K562 (cell line): ENCODE results near the gene PCNX3. TPM values are rescaled to one million over a fixed set of nuclear protein-coding genes. Genes with fewer than 3 reads are reported as not detected.

Source experiments
- ATAC-seq: fragments of 200-7000 bp; cut with Tn5 transposase; 3 replicates; pipeline ENCODE4 v1.9.1; 2020; ENCODE audit warnings: moderate library complexity
- BruUV-seq: library from RNA; stranded (reverse); fragments of 400-500 nt; replicated peaks from 2 replicates; lab custom pipeline; 2021; lab: Mats Ljungman, UMichigan
- CTCF ChIA-PET: fragments of 300-600 bp; formaldehyde crosslinking; extraction: SDS; loops from one replicate; lab custom pipeline; 2021; ENCODE audit warnings: low intra/inter-chr PET ratio; lab: Yijun Ruan, JAX
- POLR2A ChIA-PET: fragments of 300-600, 350-650 bp; sonication (Branson Sonifier 250); formaldehyde crosslinking; extraction: SDS; loops from one replicate; lab custom pipeline; 2021; ENCODE audit warnings: antibody characterized with exemption, inconsistent platforms; lab: Yijun Ruan, JAX
- DNase-seq, 4 experiments: peaks; one replicate each; pipeline versions ENCODE4 v3.0.0 to v3.0.0-alpha.2; 2011 to 2018; ENCODE audit warnings: low spot score in 3 of 4, mixed read lengths in 3 of 4; ENCODE audit errors: extremely low read depth in 1 of 4
- FAIRE-seq: peaks from 2 replicates; lab custom pipeline; 2011; peaks lifted over from hg19 to GRCh38; lab: Jason Lieb, UNC
- H2AFZ ChIP-seq: 2 replicates; pipeline ENCODE4 v1.6.0; 2011; ENCODE audit warnings: low read depth, low read length, control low read depth, inconsistent platforms
- H3K27ac ChIP-seq: fragments of 200-600 bp; 3 replicates; pipeline ENCODE4 v1.8.0; 2011; ENCODE audit warnings: low read depth, mild to moderate bottlenecking, control low read depth, inconsistent platforms, low read length, moderate library complexity, mixed read lengths; ENCODE audit errors: extremely low read depth
- H3K27me3 ChIP-seq, 2 experiments: fragments of 300-600 bp in 1 of 2; 2 replicates in 1 of 2; 3 replicates in 1 of 2; pipeline versions ENCODE4 v1.6.0 to v1.8.0; 2011; ENCODE audit warnings: inconsistent platforms in 2 of 2, low read length in 2 of 2, mild to moderate bottlenecking in 1 of 2, mixed read lengths in 1 of 2, moderate library complexity in 1 of 2; ENCODE audit not compliant: control insufficient read depth in 2 of 2, insufficient read depth in 2 of 2
- H3K36me3 ChIP-seq: fragments of 300-600 bp; 3 replicates; pipeline ENCODE4 v1.8.0; 2011; ENCODE audit warnings: mild to moderate bottlenecking, low read length, inconsistent platforms; ENCODE audit not compliant: control insufficient read depth, insufficient read depth
- H3K4me1 ChIP-seq, 2 experiments: fragments of 200-600 bp in 1 of 2; replicated peaks in 1 of 2; 2 replicates in 1 of 2; 3 replicates in 1 of 2; pipeline versions ENCODE4 v1.5.1 to v1.8.0; 2011; ENCODE audit warnings: inconsistent platforms in 2 of 2, low read length in 2 of 2, mild to moderate bottlenecking in 1 of 2, mixed read lengths in 1 of 2, moderate library complexity in 1 of 2; ENCODE audit not compliant: control insufficient read depth in 2 of 2, insufficient read depth in 2 of 2
- H3K4me2 ChIP-seq: 2 replicates; pipeline ENCODE4 v1.6.1; 2011; ENCODE audit warnings: low read length, control low read depth, inconsistent platforms, mixed read lengths; ENCODE audit not compliant: insufficient read depth
- H3K4me3 ChIP-seq: fragments of 200-600 bp; sonication (generic), shearing (Covaris generic); 2 replicates; pipeline ENCODE4 v1.5.1; 2016; ENCODE audit warnings: control low read depth, inconsistent platforms
- H3K79me2 ChIP-seq: fragments of 200-600 bp; 3 replicates; pipeline ENCODE4 v1.8.0; 2011; ENCODE audit warnings: low read length, inconsistent platforms; ENCODE audit not compliant: control insufficient read depth, insufficient read depth
- H3K9ac ChIP-seq, 2 experiments: 2 replicates each; pipeline versions ENCODE4 v1.6.0 to v1.6.1; 2011; ENCODE audit warnings: low read depth in 2 of 2, low read length in 2 of 2, control low read depth in 1 of 2, inconsistent platforms in 1 of 2, mild to moderate bottlenecking in 1 of 2, mixed read lengths in 1 of 2; ENCODE audit not compliant: insufficient read depth in 1 of 2
- H3K9me1 ChIP-seq: one replicate; pipeline ENCODE4 v1.6.0; 2011; ENCODE audit warnings: inconsistent platforms, mild to moderate bottlenecking, low read length, moderate library complexity; ENCODE audit not compliant: control insufficient read depth, insufficient read depth
- H3K9me3 ChIP-seq: replicated peaks from 2 replicates; pipeline ENCODE4 v1.5.1; 2011; ENCODE audit warnings: low read depth, low read length, inconsistent platforms; ENCODE audit not compliant: control insufficient read depth, insufficient read depth
- H4K20me1 ChIP-seq: replicated peaks from 2 replicates; pipeline ENCODE4 v1.6.1; 2011; ENCODE audit warnings: low read length, inconsistent platforms, mixed read lengths; ENCODE audit not compliant: control insufficient read depth, insufficient read depth
- CHD2 ChIP-seq: IDR thresholded peaks from 2 replicates; pipeline ENCODE4 v1.6.1; 2011; ENCODE audit warnings: low read depth, low read length
- CREB1 ChIP-seq, 2 experiments: sonication (generic) in 1 of 2; formaldehyde crosslinking in 1 of 2; IDR thresholded peaks; 2 replicates each; pipeline versions ENCODE4 v1.6.1 to v1.8.0; 2012 to 2022; ENCODE audit warnings: inconsistent platforms in 1 of 2, mild to moderate bottlenecking in 1 of 2, missing genetic modification reagents in 1 of 2, moderate library complexity in 1 of 2
- HLTF ChIP-seq: fragments of 450-650 bp; IDR thresholded peaks from 2 replicates; pipeline ENCODE4 v1.6.1; 2016
- HNRNPH1 ChIP-seq: fragments of 200-400 bp; formaldehyde crosslinking; optimal IDR thresholded peaks from 2 replicates; pipeline ENCODE3; 2017; ENCODE audit warnings: low read depth, mild to moderate bottlenecking, low read length, moderate library complexity
- MEF2D ChIP-seq: conservative IDR thresholded peaks from 2 replicates; pipeline ENCODE4 v1.6.1; 2016; ENCODE audit warnings: low read depth, missing genetic modification characterization, missing compliant biosample characterization
- NCOA4 ChIP-seq: fragments of 450-650 bp; IDR thresholded peaks from 2 replicates; pipeline ENCODE4 v1.6.1; 2018; ENCODE audit warnings: mild to moderate bottlenecking; ENCODE audit not compliant: partially characterized antibody
- PHF21A ChIP-seq: fragments of 450-650 bp; IDR thresholded peaks from 2 replicates; pipeline ENCODE4 v1.6.1; 2017; ENCODE audit warnings: low read depth, borderline replicate concordance
- PYGO2 ChIP-seq: fragments of 450-650 bp; IDR thresholded peaks from 2 replicates; pipeline ENCODE4 v1.6.1; 2016; ENCODE audit warnings: mild to moderate bottlenecking, missing genetic modification characterization, moderate library complexity, missing compliant biosample characterization
- RAD21 ChIP-seq, 2 experiments: fragments of 250-450 bp in 1 of 2; fragments of 450-650 bp in 1 of 2; sonication (Bioruptor Pico) in 1 of 2; formaldehyde crosslinking in 1 of 2; IDR thresholded peaks in 1 of 2; conservative IDR thresholded peaks in 1 of 2; 2 replicates each; pipeline versions ENCODE4 v1.4.0 to v1.8.0; 2020 to 2022; ENCODE audit warnings: mild to moderate bottlenecking in 2 of 2, moderate library complexity in 1 of 2
- RBBP5 ChIP-seq: fragments of 200-600 bp; sonication (generic); IDR thresholded peaks from 2 replicates; pipeline ENCODE4 v1.6.1; 2012; ENCODE audit warnings: borderline replicate concordance, mild to moderate bottlenecking, low read length, control low read depth, inconsistent platforms; ENCODE audit not compliant: insufficient read depth, poor library complexity, severe bottlenecking
- RBFOX2 ChIP-seq: fragments of 200-400 bp; formaldehyde crosslinking; IDR thresholded peaks from 2 replicates; pipeline ENCODE4 v1.6.1; 2017; ENCODE audit warnings: low read depth, mild to moderate bottlenecking, low read length, moderate library complexity
- ZEB2 ChIP-seq: fragments of 450-650 bp; IDR thresholded peaks from 2 replicates; pipeline ENCODE4 v1.6.1; 2016
- ZNF121 ChIP-seq: sonication (generic); formaldehyde crosslinking; conservative IDR thresholded peaks from 2 replicates; pipeline ENCODE4 v1.8.0; 2022; ENCODE audit warnings: missing genetic modification reagents
- ZNF124 ChIP-seq: sonication (generic); formaldehyde crosslinking; IDR thresholded peaks from 2 replicates; pipeline ENCODE4 v1.8.1; 2022; ENCODE audit warnings: missing genetic modification reagents
- ZNF707 ChIP-seq: fragments of 250-450 bp; sonication (Bioruptor Pico); conservative IDR thresholded peaks from 2 replicates; pipeline ENCODE4 v1.8.0; 2022; ENCODE audit warnings: inconsistent platforms, mild to moderate bottlenecking, moderate library complexity
- WGBS: fragments of 100-300 bp; shearing (Covaris generic); methylation state at CpG from one replicate; pipeline ENCODE4 v1.1.6; 2016; ENCODE audit warnings: low coverage, mixed read lengths; ENCODE audit not compliant: insufficient coverage; ENCODE audit errors: missing lambda C conversion rate; 5-methylcytosine and 5-hydroxymethylcytosine counted together
- in situ Hi-C: fragments of 300-500 bp; cut with MboI; formaldehyde crosslinking; loops from 4 replicates; pipeline ENCODE4 v1.15.0; 2018; ENCODE audit warnings: inconsistent platforms, mixed read lengths
- intact Hi-C: fragments of 100-400 bp; cut with micrococcal nuclease; formaldehyde crosslinking; loops from 2 replicates; pipeline ENCODE4 v1.14.2; 2022
- polyA plus RNA-seq, 8 experiments: library from polyadenylated mRNA; depleted of rRNA in 4 of 8; stranded (reverse) in 5 of 8; unstranded in 3 of 8; fragments of >200 nt; fragmentation: Nextera tagmentation in 2 of 8; fragmentation: Illumina TruSeq in 1 of 8; extraction: Ambion mirVana in 2 of 8; extraction: Trizol in 1 of 8; gene quantifications; 2 replicates each; pipeline versions ENCODE4 v1.2.1 to v1.2.3, GENCODE V29; 2011 to 2014; ENCODE audit warnings: inconsistent platforms in 1 of 8, missing spikeins in 1 of 8
- total RNA-seq, 7 experiments: library from RNA; depleted of rRNA in 6 of 7; stranded (reverse); fragments of >200 nt in 6 of 7; fragmentation: Illumina TruSeq in 2 of 7; extraction: Trizol in 2 of 7; gene quantifications; 2 replicates each; pipeline versions ENCODE4 v1.2.1 to v1.2.3, GENCODE V29; 2011 to 2021; ENCODE audit warnings: low replicate concordance in 1 of 7
- TF ChIP-seq, protein P1 (sequence below): sonication (generic); formaldehyde crosslinking; IDR thresholded peaks from 2 replicates; pipeline ENCODE4 v1.8.0; 2023; ENCODE audit warnings: mild to moderate bottlenecking, missing genetic modification reagents
- TF ChIP-seq, protein P2 (sequence below): fragments of 200-800 bp; sonication (Bioruptor generic); IDR thresholded peaks from 2 replicates; pipeline ENCODE4 v1.6.1; 2017; ENCODE audit warnings: missing genetic modification characterization, missing compliant biosample characterization

Gene PCNX3
- total and polyA plus RNA-seq, 9 of the 15 experiments (the other 6 are each of a cell fraction or from before 2014, with no cell fraction given): 0.11 to 47.8 (median 12.8) TPM

DNA sequence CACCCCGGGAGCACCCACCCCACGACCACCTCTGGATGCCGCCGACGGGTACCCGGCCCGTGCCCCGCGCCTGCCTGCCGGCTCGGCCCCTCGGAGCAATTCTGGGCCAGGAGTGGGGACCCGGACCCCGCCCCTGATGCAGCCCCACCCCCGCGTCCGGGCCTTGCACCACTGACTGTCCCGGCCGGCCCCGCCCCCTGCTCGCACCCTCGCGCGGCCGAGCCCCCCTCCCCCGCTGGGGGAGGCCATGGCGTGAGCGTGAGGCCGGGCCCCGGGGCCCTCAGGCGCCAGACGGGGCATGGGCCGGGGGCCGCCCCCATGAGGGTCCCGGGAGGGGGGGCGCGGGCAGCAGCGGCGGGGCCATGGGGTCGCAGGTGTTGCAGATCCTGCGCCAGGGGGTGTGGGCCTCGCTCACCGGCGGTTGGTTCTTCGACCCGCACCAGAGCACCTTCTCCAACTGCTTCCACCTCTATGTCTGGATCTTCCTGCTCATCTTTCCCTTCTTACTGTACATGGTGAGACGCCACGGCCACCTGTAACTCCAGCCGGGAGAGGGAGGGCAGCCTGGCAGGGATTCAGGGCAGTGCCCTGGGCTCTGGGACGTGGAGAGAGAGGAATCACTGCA, 486 bp downstream of the PCNX3 start:
- Histone ChIP-seq H3K4me3 (peak overlapping the region; percentile 94), H3K79me2 (peaks cover 64% of the 10 kb centered on the region), H3K27me3 (no peaks in the 10 kb centered on the region), H3K4me1 (peaks cover 28 to 76% of the 10 kb centered on the region in 2 experiments), H3K9me1 (no peaks in the 10 kb centered on the region), H3K9me3 (no peaks in the 10 kb centered on the region), H3K36me3 (peaks cover 53% of the 10 kb centered on the region; the same call in 2 of the 3 replicates), H4K20me1 (no peaks in the 10 kb centered on the region; the same call in 1 of the 2 replicates), H3K27ac (peak overlapping the region; percentile 74), H2AFZ (peak overlapping the region; percentile 72; the same call in 1 of the 2 replicates), H3K9ac (peak overlapping the region; percentile 85 to 97), H3K4me2 (peak overlapping the region; percentile 90)
- under 1% methylated on average over 18 of the region's 50 CpGs for WGBS
- CTCF ChIA-PET: no interaction called here
- in situ Hi-C loops: no loop called here
- intact Hi-C loops: loop anchor here (2.0 kb wide), 1 partner anchor 21 kb away; no protein-coding TSS in a partner anchor
- ATAC-seq (peak; percentile 42), DNase-seq (peak; percentile 81 to 97 (median 93)), FAIRE-seq (no peak)
- no TSS peak for BruUV-seq
- POLR2A ChIA-PET: interaction anchor here (0.5 to 2.0 kb wide), 12 partner anchors 10 to 275 kb away, joined by 3 to 18 read pairs (median 6); partner anchors contain the start of genes KCNK7 and MALAT1
- TF ChIP-seq, protein P1, sequence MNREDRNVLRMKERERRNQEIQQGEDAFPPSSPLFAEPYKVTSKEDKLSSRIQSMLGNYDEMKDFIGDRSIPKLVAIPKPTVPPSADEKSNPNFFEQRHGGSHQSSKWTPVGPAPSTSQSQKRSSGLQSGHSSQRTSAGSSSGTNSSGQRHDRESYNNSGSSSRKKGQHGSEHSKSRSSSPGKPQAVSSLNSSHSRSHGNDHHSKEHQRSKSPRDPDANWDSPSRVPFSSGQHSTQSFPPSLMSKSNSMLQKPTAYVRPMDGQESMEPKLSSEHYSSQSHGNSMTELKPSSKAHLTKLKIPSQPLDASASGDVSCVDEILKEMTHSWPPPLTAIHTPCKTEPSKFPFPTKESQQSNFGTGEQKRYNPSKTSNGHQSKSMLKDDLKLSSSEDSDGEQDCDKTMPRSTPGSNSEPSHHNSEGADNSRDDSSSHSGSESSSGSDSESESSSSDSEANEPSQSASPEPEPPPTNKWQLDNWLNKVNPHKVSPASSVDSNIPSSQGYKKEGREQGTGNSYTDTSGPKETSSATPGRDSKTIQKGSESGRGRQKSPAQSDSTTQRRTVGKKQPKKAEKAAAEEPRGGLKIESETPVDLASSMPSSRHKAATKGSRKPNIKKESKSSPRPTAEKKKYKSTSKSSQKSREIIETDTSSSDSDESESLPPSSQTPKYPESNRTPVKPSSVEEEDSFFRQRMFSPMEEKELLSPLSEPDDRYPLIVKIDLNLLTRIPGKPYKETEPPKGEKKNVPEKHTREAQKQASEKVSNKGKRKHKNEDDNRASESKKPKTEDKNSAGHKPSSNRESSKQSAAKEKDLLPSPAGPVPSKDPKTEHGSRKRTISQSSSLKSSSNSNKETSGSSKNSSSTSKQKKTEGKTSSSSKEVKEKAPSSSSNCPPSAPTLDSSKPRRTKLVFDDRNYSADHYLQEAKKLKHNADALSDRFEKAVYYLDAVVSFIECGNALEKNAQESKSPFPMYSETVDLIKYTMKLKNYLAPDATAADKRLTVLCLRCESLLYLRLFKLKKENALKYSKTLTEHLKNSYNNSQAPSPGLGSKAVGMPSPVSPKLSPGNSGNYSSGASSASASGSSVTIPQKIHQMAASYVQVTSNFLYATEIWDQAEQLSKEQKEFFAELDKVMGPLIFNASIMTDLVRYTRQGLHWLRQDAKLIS: no peak
- no peak for TF ChIP-seq PYGO2
- no peak for TF ChIP-seq HNRNPH1
- no peak for TF ChIP-seq RAD21 (CRISPR knock-in tag; conservative IDR thresholded peaks at IDR 0.05 in 1 of 2, IDR thresholded peaks at IDR 0.05 in 1 of 2)
- peak; percentile 22 for TF ChIP-seq RBFOX2
- TF ChIP-seq MEF2D (tag): no peak
- TF ChIP-seq HLTF: no peak
- no peak for TF ChIP-seq NCOA4
- no peak for TF ChIP-seq ZNF124 (CRISPR knock-in tag)
- no peak for TF ChIP-seq ZNF707 (CRISPR knock-in tag)
- no peak for TF ChIP-seq ZEB2
- TF ChIP-seq PHF21A: no peak
- TF ChIP-seq, protein P2, sequence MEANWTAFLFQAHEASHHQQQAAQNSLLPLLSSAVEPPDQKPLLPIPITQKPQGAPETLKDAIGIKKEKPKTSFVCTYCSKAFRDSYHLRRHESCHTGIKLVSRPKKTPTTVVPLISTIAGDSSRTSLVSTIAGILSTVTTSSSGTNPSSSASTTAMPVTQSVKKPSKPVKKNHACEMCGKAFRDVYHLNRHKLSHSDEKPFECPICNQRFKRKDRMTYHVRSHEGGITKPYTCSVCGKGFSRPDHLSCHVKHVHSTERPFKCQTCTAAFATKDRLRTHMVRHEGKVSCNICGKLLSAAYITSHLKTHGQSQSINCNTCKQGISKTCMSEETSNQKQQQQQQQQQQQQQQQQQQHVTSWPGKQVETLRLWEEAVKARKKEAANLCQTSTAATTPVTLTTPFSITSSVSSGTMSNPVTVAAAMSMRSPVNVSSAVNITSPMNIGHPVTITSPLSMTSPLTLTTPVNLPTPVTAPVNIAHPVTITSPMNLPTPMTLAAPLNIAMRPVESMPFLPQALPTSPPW (CRISPR knock-in tag): peak; percentile 82
- no peak for TF ChIP-seq CHD2
- no peak for TF ChIP-seq RBBP5
- no peak for TF ChIP-seq ZNF121 (CRISPR knock-in tag)
- no peak for TF ChIP-seq CREB1 (IDR thresholded peaks at IDR 0.05)
- no peak for TF ChIP-seq CREB1 (CRISPR knock-in tag; IDR thresholded peaks at IDR 0.05)
